DMS79 treated with DMSO at 0.1 percent for 48 hours (cell line): ENCODE data around the gene EIF1AX.
"Not testable (repeated sequence)": the region's sequence is repeated elsewhere in the genome, so short reads cannot be mapped to it uniquely, and the experiment has no call there.

ENCODE experiments used
- DNase-seq: peaks from one replicate; lab custom pipeline; 2025; lab: John Stamatoyannopoulos, UW

Gene EIF1AX

DNA sequence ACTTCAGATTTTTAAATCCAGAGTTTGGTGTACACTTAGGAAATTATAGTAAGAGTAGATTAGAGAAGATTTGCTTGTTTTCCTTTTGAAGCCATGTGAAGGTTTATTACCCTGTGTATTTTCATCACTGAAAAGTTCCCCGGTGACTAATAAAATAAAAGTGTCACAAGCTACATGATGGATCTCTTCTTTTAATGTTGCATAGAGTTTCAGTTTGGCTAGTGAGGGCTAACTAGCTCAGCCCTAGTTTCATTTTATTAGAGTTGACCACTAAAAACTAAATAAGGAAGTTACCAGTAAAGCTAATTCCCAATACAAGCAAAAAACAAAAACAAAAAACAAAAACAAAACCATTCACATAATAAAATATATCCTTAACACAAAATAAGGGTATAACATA is 14.8 kb downstream of the EIF1AX start:
- not testable (repeated sequence) for DNase-seq

- DNase-seq = no peak
These were observed 16.7 kb downstream of the EIF1AX start for GRCh38 chrX:20124964-20125363.

- DNase-seq = no peak
These were observed 23.4 kb downstream of the EIF1AX start for GRCh38 chrX:20118065-20118824.

GRCh38 chrX:20116577-20117240 is 24.9 kb downstream of the EIF1AX start, which contains the start of gene MAP7D2:
TSS of gene MAP7D2 (minus strand) at chrX:20116907. CDS start at chrX:20116879, 28 bp downstream.
- no peak for DNase-seq

- no peak for DNase-seq
These were observed 25.5 kb downstream of the EIF1AX start for GRCh38 chrX:20116087-20116576.

- DNase-seq = no peak
These were observed 29.4 kb downstream of the EIF1AX start for GRCh38 chrX:20112022-20112774.

GRCh38 chrX:20111271-20111670 is 30.4 kb downstream of the EIF1AX start:
- no peak for DNase-seq

DNA sequence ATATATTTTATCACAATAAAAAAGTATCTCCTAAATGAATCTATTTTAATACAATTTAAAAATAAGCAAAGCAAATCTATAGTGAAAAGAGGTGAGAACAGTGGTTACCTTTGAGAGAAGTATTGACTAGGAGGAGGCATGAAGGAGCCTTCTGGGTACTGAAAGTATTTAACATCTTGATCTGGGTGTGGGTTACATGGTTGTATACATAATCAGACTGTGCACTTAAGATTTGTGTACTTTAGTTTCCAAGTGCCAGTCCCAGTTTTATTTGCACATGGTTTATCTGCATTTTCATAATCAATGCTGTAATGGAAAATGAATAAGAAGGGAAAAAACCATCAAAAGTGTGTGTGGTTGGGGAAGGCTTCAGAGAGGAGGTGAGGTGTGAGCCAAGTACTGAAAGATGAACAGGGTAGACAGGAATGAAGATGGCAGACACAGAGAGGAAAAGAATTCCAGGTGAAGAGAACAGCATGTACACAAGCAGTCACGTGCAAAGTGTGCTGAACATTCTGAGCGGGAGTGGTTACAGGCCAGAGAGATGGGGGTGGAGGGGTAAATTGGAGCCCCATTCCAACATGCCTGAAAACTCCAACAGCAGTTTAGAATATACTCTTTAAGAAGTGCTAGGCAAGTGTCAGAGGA is 39.6 kb downstream of the EIF1AX start:
- no peak for DNase-seq

GRCh38 chrX:20091499-20091898 is 50.1 kb downstream of the EIF1AX start:
- DNase-seq = no peak

DNA sequence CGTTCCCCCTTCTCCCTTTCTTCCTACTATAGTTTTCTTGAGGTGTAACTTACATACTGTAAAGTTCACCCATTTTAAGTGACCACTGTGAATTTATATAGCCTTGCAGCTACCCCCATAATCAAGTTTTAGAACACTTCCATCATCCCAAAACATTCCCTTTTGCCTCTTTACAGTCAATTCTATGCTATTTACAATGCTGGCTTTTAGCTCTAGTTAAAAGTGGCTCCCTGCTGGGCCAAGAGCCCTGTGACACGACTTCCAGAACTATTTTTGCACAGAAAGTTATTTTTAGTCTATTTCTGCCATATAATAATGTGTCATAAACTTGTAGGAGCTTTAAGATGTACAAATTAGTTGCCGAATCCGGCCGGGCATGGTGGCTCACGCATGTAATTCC is 51.8 kb downstream of the EIF1AX start:
- no peak for DNase-seq

- DNase-seq = no peak
These were observed 61.4 kb downstream of the EIF1AX start for GRCh38 chrX:20080277-20080676.
